ENCODE results near the gene HSFX2. TPM values are rescaled to one million over a fixed set of nuclear protein-coding genes. Genes with fewer than 3 reads are reported as not detected.
"Not testable (repeated sequence)": the region's sequence is repeated elsewhere in the genome, so short reads cannot be mapped to it uniquely, and the experiment has no call there.

HSFX2 gene
- 0.35 TPM in 1 of 2 replicates, not detected in the other for total RNA-seq

- not testable (repeated sequence) for DNase-seq (ENCODE audit: extremely low read depth, low read depth, low spot score)
Observed at GRCh38 chrX:149595214-149595613, at the start of gene HSFX2. TSS of gene HSFX2 (minus strand) at chrX:149595314. CDS start at chrX:149594700, 614 bp downstream.

DNA sequence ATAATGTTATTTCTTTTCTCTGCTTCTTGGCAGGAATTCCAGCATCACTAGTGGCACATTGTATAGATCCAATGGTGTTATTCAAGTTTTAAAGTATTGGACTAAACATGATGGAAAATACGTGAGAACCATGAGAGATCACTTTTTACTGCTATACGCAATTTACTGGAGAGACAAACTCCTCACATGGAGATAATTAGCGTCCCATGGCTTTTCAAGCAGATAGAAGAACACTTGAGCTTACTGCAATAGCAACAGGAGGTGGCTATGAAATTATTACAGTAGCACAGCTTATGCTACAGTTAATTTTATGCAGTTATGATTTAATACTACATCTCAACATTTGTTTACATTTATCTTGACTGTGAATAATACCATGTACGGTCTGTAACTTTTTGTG lies 48.4 kb upstream of the HSFX2 start:
- DNase-seq (ENCODE audit: extremely low read depth, low read depth, low spot score): no peak

DNA sequence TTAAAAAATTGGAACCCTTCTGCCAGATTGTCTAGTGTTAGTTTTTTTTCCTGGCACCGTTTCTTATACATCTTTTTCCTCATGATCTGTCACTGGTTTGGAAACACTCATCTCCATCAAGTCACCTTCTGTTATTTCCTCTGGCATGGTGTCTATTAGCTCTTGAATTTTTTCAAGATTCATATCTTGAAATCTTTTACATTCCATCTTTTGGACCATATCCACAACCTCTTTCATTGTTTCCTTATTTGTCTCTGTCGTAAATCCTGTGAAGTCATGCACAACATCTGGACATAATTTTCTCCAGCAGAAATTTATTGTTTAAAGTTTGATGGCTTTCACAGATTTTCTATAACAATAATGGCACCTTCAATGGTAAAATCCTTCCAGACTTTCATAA lies 46.7 kb upstream of the HSFX2 start:
- no peak for DNase-seq (ENCODE audit: extremely low read depth, low read depth, low spot score)

DNA sequence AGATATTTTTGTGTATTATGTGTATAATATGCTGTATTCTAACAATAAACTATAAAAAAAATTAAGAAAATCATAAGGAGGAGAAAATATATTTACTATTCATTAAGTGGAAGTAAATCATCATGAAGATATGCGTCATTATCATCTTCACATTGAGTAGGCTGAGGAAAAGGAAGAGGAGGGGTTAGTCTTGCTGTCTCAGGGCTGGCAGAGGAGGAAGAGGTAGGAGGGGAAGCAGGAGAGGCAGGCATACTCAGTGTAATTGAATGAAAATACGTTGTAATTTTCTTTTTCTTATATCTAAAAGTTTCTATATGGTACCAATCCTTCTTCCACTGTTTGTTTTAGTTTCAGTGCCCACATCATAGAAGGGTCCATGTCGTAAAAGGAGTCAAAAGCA lies 46.3 kb upstream of the HSFX2 start:
- no peak for DNase-seq (ENCODE audit: extremely low read depth, low read depth, low spot score)

DNA sequence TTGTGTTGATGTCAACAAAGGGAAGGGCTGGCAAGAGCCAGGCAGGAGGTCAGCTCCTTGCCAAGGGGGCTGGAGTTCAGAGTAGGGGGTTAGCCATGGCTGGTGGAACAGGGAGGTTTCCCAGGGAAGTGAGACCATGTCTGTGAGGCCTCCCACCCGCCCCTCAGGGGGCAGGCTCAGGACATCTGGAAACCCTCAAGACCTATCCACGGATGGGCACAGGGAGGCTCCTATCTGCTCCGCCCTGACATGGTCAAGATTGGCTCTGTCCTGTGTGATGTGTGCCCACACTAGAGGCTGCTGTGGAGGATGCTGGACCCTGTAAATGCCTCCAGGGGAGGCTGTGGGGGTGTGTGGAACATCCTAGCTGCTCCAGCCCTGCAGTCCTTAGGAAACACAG lies 44.5 kb upstream of the HSFX2 start:
- DNase-seq (ENCODE audit: extremely low read depth, low read depth, low spot score): no peak

DNA sequence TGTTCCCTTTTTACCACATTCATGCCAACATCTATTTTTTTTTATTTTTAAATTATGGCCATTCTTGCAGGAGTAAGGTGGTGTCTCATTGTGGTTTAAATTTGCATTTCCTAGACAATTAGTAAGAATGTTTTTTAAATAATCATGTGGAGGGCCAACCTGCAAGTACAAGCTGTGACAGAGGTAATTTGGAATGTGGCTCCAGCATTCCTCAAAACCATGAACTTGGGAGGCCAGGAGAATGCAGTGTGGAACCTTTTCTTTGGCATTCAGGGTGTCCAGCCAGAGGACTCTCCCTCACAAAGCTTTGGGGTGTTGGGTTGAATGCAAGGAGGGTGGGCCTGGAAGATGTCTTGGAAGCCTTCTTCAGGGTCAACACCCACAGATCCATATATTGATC lies 43.7 kb upstream of the HSFX2 start:
- no peak for DNase-seq (ENCODE audit: extremely low read depth, low read depth, low spot score)

- no peak for DNase-seq (ENCODE audit: extremely low read depth, low read depth, low spot score)
Observed at GRCh38 chrX:149633511-149633910, 38.4 kb upstream of the HSFX2 start.

DNA sequence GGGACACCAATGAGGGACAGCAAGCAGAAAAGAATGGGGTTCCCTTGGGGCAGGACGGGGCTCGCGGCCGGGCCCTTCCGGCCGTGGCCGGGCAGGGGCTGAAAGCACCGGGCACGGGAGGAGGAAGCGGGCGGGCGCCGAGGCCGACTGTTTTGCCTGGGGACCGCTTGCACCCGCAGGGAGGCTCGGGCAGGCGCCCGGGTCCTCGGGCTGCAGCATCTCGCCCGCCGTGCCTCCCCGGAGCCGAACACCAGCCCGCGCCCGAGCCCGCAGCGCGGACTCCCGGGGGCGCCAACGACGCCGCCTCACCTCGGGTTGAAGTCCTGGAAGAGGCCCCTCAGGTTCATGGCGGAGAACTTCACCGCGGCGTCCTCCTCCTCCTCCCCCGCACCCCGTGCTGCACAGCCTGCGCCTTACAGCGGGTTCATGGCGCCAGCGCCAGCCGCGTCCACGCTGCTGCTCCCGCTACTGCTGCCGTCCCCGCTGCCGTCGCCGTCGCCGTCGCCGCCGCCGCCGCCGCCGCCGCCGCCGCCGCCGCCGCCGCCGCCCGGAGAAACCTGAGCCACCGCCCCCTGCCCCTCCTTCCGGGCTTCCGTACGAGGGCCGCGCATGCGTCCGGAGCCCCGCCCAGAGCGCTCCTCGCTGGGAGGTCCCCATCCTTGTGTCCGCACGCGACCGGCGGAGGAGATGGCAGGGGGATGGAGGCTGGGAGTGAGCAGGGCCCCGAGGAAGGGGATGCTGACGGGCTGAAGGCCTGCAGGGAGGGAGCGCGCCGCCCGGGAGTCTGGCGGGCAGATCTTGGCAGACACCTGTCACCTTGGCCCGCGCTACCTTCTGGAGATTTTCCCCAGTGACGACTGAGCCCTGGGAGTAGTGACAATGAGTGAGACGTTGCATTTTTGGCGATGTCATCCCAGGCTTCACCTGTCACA lies 36.4 kb upstream of the HSFX2 start, which contains the start of gene TMEM185A:
TSS of gene TMEM185A (minus strand) at position 559 of the 932 bp plus-strand sequence. CDS start at position 347, 212 bp downstream.
- no peak for DNase-seq (ENCODE audit: extremely low read depth, low read depth, low spot score)

DNA sequence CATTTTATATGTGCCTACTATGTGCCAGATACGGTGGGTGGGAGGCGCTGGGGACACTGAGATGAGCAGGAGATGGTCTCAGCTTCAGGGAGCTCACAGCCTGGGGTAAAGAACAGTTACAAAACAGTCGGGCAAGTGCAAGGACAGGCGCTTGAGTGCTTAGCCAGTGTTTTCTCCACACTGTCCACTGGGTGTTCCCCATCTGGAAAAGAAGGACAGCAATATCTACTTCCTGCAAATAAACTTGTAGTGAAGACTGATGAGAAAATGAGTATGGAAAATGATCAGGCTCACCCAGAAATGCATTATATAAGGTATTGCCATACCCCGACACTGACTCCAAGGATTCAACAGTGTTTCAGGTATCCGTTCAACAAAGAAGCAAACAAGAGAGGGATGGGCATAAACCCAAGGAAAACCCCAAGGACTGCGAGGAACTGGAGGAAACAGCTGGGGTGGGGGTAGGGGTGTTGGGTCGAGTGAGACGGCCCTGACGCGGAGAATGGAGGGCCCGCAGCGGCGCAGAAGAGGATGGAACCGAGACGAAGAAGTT lies 35.6 kb upstream of the HSFX2 start:
- DNase-seq (ENCODE audit: extremely low read depth, low read depth, low spot score): peak; percentile 9

DNA sequence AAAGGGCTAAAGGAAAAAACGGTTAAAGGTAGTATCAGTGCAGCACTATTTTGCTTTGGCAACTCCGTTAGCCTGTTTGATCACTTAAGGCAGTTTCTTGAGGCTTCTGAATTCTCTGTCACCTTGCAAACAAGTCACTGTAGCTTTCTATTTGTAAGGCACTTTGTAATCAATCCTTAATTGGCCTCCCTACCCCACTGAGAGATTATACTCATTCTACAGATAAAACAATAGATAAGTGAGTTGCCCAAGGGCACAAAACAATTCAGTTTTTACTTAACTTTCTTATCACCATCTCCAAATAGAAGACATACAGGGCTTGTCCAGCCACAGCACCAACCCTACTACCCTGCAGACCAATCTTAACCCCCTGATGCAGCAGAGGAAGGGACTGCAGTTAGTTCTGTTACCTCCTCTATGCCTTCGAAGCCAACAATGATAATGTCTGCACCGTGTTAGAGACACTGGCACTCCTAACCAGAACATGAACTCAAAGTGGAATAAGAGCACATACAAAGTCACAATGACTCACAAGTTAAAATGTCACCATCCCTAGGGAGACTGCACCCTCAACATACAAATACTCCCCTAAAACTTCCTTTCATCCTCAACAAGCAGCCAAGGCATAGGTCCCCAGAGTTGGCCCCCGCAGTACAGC lies 34.7 kb upstream of the HSFX2 start:
- no peak for DNase-seq (ENCODE audit: extremely low read depth, low read depth, low spot score)

DNA sequence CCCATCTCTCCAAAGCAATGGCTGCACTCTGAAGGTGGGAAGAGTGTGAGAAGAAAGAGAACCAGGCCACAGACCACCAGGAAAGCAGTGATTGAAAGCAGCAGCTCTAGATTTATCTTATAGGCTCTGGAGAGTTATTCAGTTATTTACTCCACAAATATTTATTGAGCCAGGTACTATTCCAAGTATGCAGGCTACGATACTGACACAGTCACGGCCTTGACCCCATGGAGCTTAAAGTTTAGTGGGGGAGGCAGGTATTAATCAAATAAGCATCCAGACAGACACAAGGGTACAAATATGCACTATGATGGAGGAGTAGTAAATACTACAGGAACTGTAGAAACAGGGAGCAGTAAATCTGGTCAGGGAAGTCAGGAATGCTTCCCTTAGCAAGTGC lies 33.7 kb upstream of the HSFX2 start:
- DNase-seq (ENCODE audit: extremely low read depth, low read depth, low spot score): no peak

DNA sequence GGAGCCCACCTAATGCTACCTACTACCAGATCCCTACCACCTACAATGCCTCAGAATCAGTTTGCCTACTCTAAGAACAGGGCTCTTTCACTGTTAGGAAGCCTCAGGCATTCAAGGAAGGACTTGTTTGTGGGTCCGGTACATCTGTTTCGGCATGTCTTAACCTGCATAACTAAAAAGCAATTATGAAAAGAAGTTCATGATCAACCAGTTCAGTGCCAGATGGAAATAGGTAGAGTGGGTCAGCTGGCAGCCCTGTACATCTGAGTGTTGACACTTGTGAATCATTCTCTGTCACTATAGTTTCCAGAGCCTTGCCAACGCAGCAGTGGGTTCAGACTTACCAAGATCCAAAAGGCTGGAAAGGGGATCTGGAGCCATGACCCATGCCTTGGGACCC lies 33.2 kb upstream of the HSFX2 start:
- DNase-seq (ENCODE audit: extremely low read depth, low read depth, low spot score): no peak

- DNase-seq (ENCODE audit: extremely low read depth, low read depth, low spot score): not testable (repeated sequence)
Observed at GRCh38 chrX:149626829-149627228, 31.7 kb upstream of the HSFX2 start.

DNA sequence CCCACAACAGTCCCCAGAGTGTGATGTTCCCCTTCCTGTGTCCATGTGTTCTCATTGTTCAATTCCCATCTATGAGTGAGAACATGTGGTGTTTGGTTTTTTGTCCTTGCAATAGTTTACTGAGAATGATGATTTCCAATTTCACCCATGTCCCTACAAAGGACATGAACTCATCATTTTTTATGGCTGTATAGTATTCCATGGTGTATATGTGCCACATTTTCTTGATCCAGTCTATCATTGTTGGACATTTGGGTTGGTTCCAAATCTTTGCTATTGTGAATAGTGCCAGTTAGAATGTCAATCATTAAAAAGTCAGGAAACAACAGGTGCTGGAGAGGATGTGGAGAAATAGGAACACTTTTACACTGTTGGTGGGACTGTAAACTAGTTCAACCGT lies 24.5 kb upstream of the HSFX2 start:
- not testable (repeated sequence) for DNase-seq (ENCODE audit: extremely low read depth, low read depth, low spot score)

GRCh38 chrX:149618871-149619270 lies 23.8 kb upstream of the HSFX2 start:
- no peak for DNase-seq (ENCODE audit: extremely low read depth, low read depth, low spot score)

DNA sequence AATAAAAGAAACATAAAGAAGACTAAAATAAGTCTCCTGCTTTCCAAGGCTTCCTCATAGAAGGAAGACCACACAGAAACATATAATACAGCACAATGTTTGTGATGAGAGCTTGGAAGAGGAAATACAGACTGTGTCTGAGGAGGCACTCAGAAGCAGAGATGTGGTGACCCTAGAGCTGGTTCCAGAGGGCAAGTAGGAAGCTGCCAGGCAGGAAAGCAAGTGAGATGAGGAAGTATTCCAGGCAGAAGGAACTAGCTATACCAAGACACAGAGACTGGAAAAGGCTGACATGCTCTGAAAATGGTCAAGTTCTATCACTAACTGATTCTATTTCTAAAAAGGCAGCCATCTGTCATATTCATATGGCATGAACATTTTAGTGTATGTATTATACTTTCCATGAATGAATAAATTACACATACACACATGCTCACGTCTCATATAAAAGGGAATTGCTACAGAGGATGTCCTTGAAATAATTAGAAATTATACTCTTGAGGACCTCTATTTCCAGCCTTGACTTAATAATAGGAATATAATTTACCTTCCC lies 16.6 kb upstream of the HSFX2 start:
- DNase-seq (ENCODE audit: extremely low read depth, low read depth, low spot score): no peak

DNA sequence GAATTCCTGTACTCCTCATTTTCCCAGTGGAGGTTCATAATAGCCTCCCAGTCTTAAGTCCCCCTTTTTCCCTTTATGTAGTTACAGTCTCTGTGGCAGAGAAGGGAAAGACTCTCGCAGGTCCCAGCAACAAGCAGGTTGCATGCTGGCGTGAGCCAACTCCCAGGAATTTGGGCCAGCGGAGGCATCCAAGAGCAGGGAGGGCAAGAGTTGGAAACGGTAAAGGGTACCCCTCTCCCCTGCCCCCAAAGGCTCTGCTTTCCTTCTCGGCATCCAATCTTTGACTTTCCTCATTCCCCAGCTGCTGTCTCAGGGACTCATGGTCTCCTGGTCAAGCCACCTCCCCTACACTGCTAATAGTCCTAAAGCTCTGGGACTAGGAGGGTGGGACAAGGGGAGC lies 15.4 kb upstream of the HSFX2 start:
- no peak for DNase-seq (ENCODE audit: extremely low read depth, low read depth, low spot score)

DNA sequence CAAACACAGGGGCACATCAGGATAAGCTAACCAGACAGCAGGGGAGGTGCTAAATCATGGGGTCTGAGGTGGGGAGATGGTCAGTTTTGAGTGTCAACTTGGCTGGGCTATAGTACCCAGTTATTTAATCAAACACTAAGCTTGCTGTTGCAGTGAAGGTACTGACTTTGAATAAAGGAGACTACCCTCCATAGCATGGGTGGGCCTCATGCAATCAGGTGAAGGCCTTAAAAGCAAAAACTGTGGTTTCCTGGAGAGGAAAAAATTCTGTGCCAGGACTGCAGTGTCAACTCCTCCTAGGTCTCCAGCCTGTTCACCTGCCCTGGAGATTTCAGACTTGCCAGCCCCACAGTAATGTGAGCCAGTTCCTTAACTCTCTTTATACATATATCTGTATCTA lies 12.6 kb upstream of the HSFX2 start:
- no peak for DNase-seq (ENCODE audit: extremely low read depth, low read depth, low spot score)

GRCh38 chrX:149605248-149605885 lies 10.3 kb upstream of the HSFX2 start:
- DNase-seq (ENCODE audit: extremely low read depth, low read depth, low spot score): not testable (repeated sequence)

- DNase-seq (ENCODE audit: extremely low read depth, low read depth, low spot score): not testable (repeated sequence)
Observed at GRCh38 chrX:149598603-149599002, 3.5 kb upstream of the HSFX2 start.

DNA sequence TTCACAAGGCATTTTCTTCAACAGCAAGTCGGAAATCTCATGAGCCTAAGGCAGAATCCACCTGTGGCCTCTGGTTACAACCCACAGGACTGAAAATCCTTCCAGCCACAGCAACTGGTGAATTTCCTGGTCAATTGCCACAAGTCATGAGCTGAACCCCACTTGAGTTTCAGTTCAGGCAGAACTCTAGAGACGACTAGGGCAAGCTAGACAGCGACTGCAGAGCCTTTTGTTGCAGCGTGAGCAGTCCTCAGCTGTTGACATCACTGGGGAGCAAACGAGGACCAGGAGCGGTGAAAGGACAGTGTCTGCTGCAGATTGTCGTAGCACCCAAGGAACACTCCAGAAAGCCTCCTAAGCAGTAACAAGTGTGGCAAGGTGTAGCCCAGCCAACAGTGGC lies 829 bp upstream of the HSFX2 start:
- DNase-seq (ENCODE audit: extremely low read depth, low read depth, low spot score): not testable (repeated sequence)
